HFF-Myc (cell line): ENCODE measurements around the gene PAX5.

Source experiments
- DNase-seq: peaks from one replicate; pipeline ENCODE4 v3.0.0-alpha.2; 2011; ENCODE audit warnings: low read depth; ENCODE audit errors: extremely low read depth
- H3K4me3 ChIP-seq: replicated peaks from 2 replicates; pipeline ENCODE4 v1.5.1; 2011; ENCODE audit warnings: low read depth, mild to moderate bottlenecking, control low read depth, low read length
- TF ChIP-seq, protein P1 (sequence below): IDR thresholded peaks from 2 replicates; pipeline ENCODE4 v1.5.1; 2012; ENCODE audit warnings: mild to moderate bottlenecking, low read depth, low read length, control low read depth; ENCODE audit errors: missing control alignments

PAX5 gene

DNA sequence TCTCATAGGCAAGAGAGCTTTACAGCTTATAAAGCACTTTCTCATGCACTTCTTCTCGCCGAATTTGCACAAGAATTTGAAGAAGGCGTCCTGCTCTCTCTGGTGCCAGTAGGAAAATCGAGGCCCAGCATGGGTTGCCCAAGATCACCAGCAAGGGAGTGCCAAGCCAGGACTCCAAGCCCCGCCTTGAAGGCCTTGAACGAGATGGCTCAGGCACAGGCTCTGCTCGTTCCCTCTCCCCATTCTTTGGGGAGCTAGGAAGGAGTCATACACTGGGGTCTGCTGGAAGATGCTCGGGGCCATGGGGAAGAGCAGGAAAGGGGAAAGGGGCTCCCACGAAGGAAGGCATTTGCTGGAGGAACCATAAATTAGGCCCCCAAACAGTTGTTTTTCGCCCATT is 46.7 kb downstream of the PAX5 start:
- no peak overlapping the region for H3K4me3 ChIP-seq
- no peak for DNase-seq

DNA sequence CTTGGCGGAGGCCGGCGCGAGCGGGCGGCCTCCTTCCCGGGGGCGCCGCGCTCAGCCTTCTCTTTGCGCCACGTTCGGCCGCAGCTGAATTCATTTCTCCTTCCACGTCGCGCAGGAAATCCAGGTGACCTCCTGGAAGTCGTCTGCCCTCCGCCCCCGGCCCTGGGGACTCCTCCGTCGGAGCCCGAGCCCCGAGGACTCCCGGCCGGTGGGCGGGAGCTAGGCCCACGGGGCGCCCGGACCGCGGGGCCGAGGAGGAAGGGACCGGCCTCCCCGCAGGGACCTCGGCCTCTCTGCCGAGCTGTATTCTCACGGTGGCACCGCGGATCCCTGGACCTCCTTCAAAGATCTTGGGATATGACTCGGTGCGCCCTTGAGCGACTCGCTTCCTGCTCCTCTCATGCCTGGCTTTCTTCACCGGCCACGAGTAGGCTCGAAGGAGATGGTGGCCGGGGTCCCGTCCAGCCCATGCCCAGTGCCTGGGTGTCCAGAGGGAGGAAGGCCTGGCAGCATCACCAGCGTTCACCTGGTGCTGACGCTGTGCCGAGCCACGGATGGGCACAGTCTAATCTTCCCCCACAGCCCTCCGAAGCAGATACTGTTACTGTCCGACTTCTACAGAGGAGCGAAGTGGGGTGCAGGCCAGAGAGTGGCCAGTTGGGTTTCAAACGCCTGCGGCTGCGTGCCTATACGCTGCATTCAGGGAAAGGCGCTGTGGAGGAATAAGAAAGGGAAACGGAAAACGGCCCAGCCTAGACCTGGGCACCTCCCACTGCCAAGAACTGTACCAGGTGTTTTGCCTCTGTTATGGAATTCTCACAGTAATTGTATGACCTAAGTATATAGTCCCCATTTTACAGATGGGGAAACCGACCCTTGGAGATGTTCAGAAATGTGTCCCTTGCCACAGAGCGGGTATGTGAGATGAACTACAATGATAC is 47.3 kb downstream of the PAX5 start:
- no peak overlapping the region for H3K4me3 ChIP-seq
- DNase-seq = no peak
- TF ChIP-seq, protein P1, sequence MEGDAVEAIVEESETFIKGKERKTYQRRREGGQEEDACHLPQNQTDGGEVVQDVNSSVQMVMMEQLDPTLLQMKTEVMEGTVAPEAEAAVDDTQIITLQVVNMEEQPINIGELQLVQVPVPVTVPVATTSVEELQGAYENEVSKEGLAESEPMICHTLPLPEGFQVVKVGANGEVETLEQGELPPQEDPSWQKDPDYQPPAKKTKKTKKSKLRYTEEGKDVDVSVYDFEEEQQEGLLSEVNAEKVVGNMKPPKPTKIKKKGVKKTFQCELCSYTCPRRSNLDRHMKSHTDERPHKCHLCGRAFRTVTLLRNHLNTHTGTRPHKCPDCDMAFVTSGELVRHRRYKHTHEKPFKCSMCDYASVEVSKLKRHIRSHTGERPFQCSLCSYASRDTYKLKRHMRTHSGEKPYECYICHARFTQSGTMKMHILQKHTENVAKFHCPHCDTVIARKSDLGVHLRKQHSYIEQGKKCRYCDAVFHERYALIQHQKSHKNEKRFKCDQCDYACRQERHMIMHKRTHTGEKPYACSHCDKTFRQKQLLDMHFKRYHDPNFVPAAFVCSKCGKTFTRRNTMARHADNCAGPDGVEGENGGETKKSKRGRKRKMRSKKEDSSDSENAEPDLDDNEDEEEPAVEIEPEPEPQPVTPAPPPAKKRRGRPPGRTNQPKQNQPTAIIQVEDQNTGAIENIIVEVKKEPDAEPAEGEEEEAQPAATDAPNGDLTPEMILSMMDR = no peak

More for the DNA sequence above, 46.7 kb downstream of the PAX5 start:
- TF ChIP-seq, protein P1 = no peak

DNA sequence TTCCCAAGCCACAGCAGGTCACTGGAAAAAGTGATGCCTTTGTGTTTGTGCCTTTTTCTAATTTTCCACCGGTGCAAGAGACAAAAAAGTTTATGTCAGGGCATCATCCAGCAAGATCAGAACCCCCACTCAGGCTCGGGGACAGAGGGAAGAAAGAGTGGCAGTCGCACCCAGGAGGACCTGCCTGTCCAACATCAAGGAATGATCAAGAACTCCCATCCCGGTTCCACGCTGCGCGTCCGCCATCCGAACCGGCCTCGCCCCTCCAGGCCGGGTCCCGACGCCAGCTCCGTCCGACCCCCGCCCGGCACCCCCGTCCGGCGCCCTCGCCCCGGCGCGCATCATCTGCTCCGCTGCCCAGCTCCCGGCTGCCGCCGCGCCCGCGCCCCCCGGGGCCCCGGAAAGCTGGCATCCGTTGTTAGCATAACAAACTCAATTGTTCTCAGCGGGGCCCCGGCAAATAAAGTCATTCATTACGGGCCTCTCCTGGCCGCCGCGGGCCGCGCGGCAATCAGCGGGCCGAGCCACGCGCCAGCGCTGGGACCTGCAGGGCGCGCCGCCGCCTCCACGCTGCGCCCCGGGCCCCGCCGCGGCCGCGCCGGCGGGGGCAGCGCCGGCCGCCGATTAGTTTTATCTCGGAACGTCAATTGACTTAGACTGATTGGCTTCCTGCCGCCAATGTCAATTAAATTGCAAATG is 48.1 kb downstream of the PAX5 start:
- no peak for DNase-seq
- no peak overlapping the region for H3K4me3 ChIP-seq
- TF ChIP-seq, protein P1 = no peak

DNA sequence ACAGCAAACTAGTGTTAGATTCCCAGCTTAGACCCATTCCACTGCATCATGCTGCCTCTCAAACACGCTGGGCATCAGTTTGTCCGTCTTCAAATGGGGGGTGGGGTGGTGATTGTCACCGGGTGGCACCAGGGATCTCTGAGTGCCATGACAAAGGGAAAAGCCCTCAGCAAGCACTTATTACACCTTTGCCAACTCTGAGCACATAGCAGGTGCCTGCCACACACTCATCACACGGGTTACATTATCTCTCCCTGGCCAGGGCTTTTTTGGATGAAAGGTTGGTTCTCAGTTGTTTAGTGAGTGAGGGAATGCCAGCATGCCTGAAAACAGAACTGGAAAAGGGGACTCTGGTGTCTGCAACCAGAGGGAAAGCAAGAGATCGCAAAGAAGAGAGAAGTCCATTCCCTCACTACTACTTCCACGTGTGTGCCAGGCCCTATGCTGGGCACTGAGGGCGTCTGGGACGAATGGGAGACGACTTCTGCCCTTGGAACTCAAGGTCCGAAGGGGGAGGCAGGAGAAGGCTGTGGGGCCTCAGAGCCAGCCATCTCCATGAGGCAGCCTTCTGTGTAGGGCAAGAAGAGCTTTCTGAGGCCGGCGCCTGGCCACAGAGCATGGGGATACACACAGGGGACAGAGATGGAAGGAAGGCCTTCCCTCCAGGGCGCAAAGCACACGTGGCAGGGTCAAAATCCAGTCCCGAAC is 48.9 kb downstream of the PAX5 start:
- no peak overlapping the region for H3K4me3 ChIP-seq
- TF ChIP-seq, protein P1 = no peak

DNA sequence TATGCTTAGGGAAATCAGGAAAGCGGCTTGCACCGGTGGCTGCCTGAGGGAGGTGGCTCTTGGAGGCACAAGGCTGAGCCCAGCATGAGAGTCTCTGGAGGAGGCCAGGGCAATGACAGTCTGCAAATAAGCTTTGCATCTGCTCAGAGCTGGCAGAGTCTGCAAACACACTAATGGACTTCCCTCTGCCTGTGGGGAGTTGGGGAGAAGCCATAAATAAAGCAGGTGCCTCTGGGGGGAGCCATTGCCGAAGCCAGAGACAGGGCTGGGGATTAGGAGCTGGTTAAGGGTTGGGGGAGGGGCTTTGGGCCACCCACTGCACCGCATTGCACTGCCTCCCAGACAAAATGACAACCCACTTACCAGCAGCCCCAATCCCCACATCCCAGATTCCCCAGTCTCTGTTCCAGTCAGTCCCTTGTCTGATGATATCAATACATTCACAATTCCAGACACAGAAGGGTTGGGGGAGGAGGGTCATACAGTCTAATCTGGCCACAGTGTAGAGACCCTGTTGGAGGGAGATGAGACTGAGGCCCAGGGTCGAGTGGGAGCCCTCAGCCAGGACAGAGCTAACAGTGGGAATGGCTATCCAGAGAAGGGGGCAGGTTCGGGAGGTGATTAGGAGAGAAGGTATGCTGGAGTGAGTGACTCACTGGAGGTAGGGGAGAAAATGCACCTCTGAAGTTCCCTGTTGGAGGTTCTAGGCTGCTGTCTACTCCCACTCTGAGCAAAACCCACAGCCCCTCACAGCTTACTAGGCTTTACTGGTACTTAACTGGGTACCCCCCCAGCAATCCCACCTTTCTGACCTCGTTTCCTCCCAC is 53.7 kb downstream of the PAX5 start:
- H3K4me3 ChIP-seq = no peak overlapping the region
- TF ChIP-seq, protein P1 = no peak
- no peak for DNase-seq

More for the DNA sequence above, 48.9 kb downstream of the PAX5 start:
- DNase-seq = no peak
